Measurements from ENCODE around the gene OR8B4. TPM values are rescaled to one million over a fixed set of nuclear protein-coding genes. Genes with fewer than 3 reads are reported as not detected.
"Not testable (repeated sequence)": the region's sequence is repeated elsewhere in the genome, so short reads cannot be mapped to it uniquely, and the experiment has no call there.

OR8B4 gene
- total RNA-seq, 1 experiment from 2014 or later, result not detected

DNA sequence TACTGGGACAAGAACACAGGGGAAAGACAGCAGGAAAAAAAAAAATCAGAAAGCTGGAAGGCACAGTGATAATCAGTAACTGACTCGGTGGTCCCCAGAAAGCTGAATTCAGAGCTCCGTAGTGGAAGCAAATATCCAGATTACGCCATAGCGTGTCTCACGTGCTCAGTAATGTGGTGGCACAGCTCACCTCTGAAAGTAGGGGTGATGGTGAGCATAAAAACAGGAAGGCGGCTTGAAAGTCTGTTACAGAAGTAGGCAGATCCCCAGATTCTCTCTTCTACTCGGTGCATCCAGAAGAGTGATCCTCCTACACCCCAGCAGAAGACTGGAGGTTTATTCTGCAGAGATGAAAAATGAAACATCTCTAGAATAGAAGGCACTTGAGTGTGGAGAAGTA, 14.8 kb downstream of the OR8B4 start:
- H3K4me2 ChIP-seq, result no peak overlapping the region
- no peaks in the 10 kb centered on the region for H3K9me3 ChIP-seq (ENCODE audit: insufficient read depth, low read depth)
- ChIA-PET POLR2A (ENCODE audit: unreplicated experiment) (no interaction called here), CTCF (no interaction called here)
- no peak for DNase-seq
- no peak overlapping the region for H3K4me3 ChIP-seq
- H2AFZ ChIP-seq, result no peak overlapping the region
- intact Hi-C loops (cut with micrococcal nuclease; ENCODE audit: unreplicated experiment), result no loop called here
- no peak overlapping the region for H3K27ac ChIP-seq
- no peaks in the 10 kb centered on the region for H3K79me2 ChIP-seq (ENCODE audit: low read depth)
- H3K36me3 ChIP-seq (ENCODE audit: low read depth), result no peaks in the 10 kb centered on the region
- H4K20me1 ChIP-seq (ENCODE audit: insufficient read depth), result no peaks in the 10 kb centered on the region
- H3F3A ChIP-seq (ENCODE audit: insufficient read depth, low read depth), result no peaks in the 10 kb centered on the region
- no peaks in the 10 kb centered on the region for H3K4me1 ChIP-seq (replicated peaks; ENCODE audit: insufficient read depth)
- TF ChIP-seq EZH2 (IDR thresholded peaks at IDR 0.05; ENCODE audit: low read depth), result no peak
- TF ChIP-seq, protein P1, sequence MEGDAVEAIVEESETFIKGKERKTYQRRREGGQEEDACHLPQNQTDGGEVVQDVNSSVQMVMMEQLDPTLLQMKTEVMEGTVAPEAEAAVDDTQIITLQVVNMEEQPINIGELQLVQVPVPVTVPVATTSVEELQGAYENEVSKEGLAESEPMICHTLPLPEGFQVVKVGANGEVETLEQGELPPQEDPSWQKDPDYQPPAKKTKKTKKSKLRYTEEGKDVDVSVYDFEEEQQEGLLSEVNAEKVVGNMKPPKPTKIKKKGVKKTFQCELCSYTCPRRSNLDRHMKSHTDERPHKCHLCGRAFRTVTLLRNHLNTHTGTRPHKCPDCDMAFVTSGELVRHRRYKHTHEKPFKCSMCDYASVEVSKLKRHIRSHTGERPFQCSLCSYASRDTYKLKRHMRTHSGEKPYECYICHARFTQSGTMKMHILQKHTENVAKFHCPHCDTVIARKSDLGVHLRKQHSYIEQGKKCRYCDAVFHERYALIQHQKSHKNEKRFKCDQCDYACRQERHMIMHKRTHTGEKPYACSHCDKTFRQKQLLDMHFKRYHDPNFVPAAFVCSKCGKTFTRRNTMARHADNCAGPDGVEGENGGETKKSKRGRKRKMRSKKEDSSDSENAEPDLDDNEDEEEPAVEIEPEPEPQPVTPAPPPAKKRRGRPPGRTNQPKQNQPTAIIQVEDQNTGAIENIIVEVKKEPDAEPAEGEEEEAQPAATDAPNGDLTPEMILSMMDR (conservative IDR thresholded peaks at IDR 0.05), result no peak
- H3K27me3 ChIP-seq (ENCODE audit: insufficient read depth, low read depth), result peaks cover 16% of the 10 kb centered on the region; the same call in 1 of the 2 replicates
- no TSS peak for BruUV-seq (replicated peaks)
- no peaks in the 10 kb centered on the region; the same call in 1 of the 2 replicates for H3K9me2 ChIP-seq (ENCODE audit: insufficient read depth)

DNA sequence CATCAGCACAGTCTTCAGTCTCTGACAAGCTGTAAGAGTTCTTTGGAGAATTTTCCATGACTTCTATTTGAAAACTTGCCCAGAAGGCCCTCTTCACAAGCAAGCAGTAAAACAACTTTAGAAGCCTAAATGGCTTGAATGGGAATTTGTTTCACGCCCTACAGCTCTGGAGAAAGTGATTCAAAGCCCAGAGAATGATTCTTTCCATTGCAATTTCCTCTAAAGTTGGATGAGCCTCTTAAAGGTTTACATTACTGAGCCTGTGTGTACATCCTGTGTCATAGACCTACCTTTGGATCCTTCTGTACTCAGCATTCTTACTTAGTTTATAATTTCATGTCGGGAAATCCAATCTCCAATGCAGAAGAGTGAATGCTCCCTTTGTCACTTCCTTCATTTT, 19.1 kb downstream of the OR8B4 start:
- no peak overlapping the region for H3K4me2 ChIP-seq
- CTCF ChIA-PET, result no interaction called here

DNA sequence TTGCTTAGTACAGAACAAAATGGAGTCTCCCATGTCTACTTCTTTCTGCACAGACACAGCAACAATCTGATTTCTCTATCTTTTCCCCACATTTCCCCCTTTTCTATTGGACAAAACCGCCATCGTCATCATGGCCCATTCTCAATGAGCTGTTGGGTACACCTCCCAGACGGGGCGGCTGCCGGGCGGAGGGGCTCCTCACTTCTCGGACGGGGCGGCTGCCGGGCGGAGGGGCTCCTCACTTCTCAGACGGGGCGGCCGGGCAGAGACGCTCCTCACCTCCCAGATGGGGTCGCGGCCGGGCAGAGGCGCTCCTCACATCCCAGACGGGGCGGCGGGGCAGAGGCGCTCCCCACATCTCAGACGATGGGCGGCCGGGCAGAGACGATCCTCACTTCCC, 21.5 kb downstream of the OR8B4 start:
- H3F3A ChIP-seq (ENCODE audit: insufficient read depth, low read depth); CTCF ChIA-PET; BruUV-seq (replicated peaks): not testable (repeated sequence)

More for the DNA sequence above, 19.1 kb downstream of the OR8B4 start:
- Histone ChIP-seq H3K4me1 (replicated peaks; ENCODE audit: insufficient read depth) (no peaks in the 10 kb centered on the region), H2AFZ (no peak overlapping the region), H3K9me2 (ENCODE audit: insufficient read depth) (no peaks in the 10 kb centered on the region; the same call in 1 of the 2 replicates), H3K9me3 (ENCODE audit: insufficient read depth, low read depth) (peaks cover 4% of the 10 kb centered on the region; the same call in 1 of the 2 replicates), H3F3A (ENCODE audit: insufficient read depth, low read depth) (no peaks in the 10 kb centered on the region), H3K27ac (no peak overlapping the region), H3K27me3 (ENCODE audit: insufficient read depth, low read depth) (peaks cover 13% of the 10 kb centered on the region; the same call in 1 of the 2 replicates), H3K36me3 (ENCODE audit: low read depth) (no peaks in the 10 kb centered on the region), H3K79me2 (ENCODE audit: low read depth) (no peaks in the 10 kb centered on the region), H3K4me3 (no peak overlapping the region), H4K20me1 (ENCODE audit: insufficient read depth) (no peaks in the 10 kb centered on the region)
- POLR2A ChIA-PET (ENCODE audit: unreplicated experiment), result no interaction called here
- intact Hi-C loops (cut with micrococcal nuclease; ENCODE audit: unreplicated experiment), result no loop called here
- BruUV-seq (replicated peaks), result no TSS peak
- TF ChIP-seq, protein P1 (conservative IDR thresholded peaks at IDR 0.05), result no peak
- no peak for TF ChIP-seq EZH2 (IDR thresholded peaks at IDR 0.05; ENCODE audit: low read depth)
- no peak for DNase-seq

More for the DNA sequence above, 21.5 kb downstream of the OR8B4 start:
- H3K36me3 ChIP-seq (ENCODE audit: low read depth); H3K9me2 ChIP-seq (ENCODE audit: insufficient read depth); H3K79me2 ChIP-seq (ENCODE audit: low read depth); DNase-seq; H3K4me2 ChIP-seq; H3K27ac ChIP-seq; H3K4me1 ChIP-seq (replicated peaks; ENCODE audit: insufficient read depth); H3K27me3 ChIP-seq (ENCODE audit: insufficient read depth, low read depth); H2AFZ ChIP-seq; H4K20me1 ChIP-seq (ENCODE audit: insufficient read depth); POLR2A ChIA-PET (ENCODE audit: unreplicated experiment); H3K4me3 ChIP-seq; H3K9me3 ChIP-seq (ENCODE audit: insufficient read depth, low read depth): not testable (repeated sequence)
- intact Hi-C loops (cut with micrococcal nuclease; ENCODE audit: unreplicated experiment), result loop anchor here (5.0 kb wide), 1 partner anchor 1469 kb away; no protein-coding TSS in a partner anchor
